Motor neuron (in vitro differentiated cells): ENCODE results near the gene DNMT3L. TPM values are rescaled to one million over a fixed set of nuclear protein-coding genes. Genes with fewer than 3 reads are reported as not detected.
"Not testable (repeated sequence)": the region's sequence is repeated elsewhere in the genome, so short reads cannot be mapped to it uniquely, and the experiment has no call there.

ENCODE experiments used
- ATAC-seq, 8 experiments: fragments of 200-7000 bp; cut with Tn5 transposase; replicated peaks in 6 of 8; 2 replicates each; pipeline ENCODE4 v1.8.0; 2021; ENCODE audit warnings: mild to moderate bottlenecking in 8 of 8, moderate library complexity in 8 of 8
- H3K27ac ChIP-seq, 2 donors: fragments of 250-450 bp; sonication (Bioruptor Pico); 2 replicates each; pipeline ENCODE4 v1.9.0; 2021; ENCODE audit warnings: antibody characterized with exemption in 2 of 2, mild to moderate bottlenecking in 2 of 2, moderate library complexity in 1 of 2
- H3K4me1 ChIP-seq, 2 donors: fragments of 250-450 bp; sonication (Bioruptor Pico); replicated peaks in 1 of 2; 2 replicates each; pipeline ENCODE4 v1.6.1; 2021; ENCODE audit warnings: antibody characterized with exemption in 2 of 2, mild to moderate bottlenecking in 2 of 2, moderate library complexity in 1 of 2
- H3K4me3 ChIP-seq, 5 donors: fragments of 250-450 bp; sonication (Bioruptor Pico); 2 replicates each; pipeline ENCODE4 v1.9.0; 2021; ENCODE audit warnings: antibody characterized with exemption in 5 of 5, mild to moderate bottlenecking in 5 of 5, moderate library complexity in 4 of 5
- WGBS, 10 experiments: fragments of 450-650 bp; shearing (Covaris generic); methylation state at CpG; one replicate each; pipeline ENCODE4 v1.0.0; 2022; 5-methylcytosine and 5-hydroxymethylcytosine counted together
- in situ Hi-C, 9 experiments: fragments of 400-800 bp; cut with MboI; loops; one replicate each; pipeline ENCODE4 v1.15.0; 2021; ENCODE audit warnings: low sequenced_read_pairs in 9 of 9, low pct_unique_long_range_greater_than_20kb in 2 of 9; ENCODE audit not compliant: unreplicated experiment in 9 of 9
- total RNA-seq, 8 experiments: library from RNA; unstranded; fragments of 300-600 nt; gene quantifications; 2 replicates each; pipeline versions ENCODE4 v1.2.3 to v1.2.4, GENCODE V29; 2022

The DNMT3L gene
- total RNA-seq, result 1 to 10 TPM in 1 of 8 experiments, under 1 TPM in 3, not detected in 4; 0.19 to 1.2 (median 0.26) TPM

DNA sequence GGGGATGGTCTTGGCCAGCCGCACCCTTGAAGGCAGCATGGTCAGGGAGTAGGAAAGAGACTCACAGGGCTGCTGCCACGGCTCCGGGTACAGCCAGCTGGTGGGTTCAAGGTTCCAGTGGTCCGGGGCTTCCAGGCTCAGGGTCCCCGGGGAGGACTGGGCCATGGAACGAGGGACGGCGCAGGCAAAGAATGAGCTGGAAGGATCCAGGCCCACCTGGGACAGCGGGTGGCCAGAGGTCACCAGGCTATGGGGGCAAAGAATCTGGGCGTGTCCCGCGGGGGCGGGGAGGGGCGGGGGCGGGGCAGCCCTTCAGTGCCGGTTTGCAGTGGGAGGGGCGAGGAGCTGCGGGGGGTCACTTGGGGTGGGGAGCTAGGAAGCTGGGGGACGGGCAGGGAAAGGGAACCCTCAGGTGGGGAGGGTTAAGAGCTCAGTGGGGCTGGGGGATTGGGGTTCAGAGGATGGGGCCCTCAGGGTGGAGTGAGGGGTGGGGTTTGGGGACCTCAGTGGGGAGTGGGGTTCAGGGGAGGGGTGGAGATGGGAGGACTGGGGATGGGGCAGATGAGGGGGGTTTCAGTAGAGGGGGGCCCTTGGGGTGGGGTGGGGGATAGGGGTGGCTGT, at the start of gene DNMT3L:
Gene DNMT3L (minus strand): TSS at position 223 of the 621 bp plus-strand sequence. CDS start 638 bp downstream, outside the sequence.
- no peak within 1 kb of the TSS for H3K27ac ChIP-seq
- in situ Hi-C loops, result no loop called here
- H3K4me1 ChIP-seq, result peaks cover 10% of the 10 kb centered on the region in 2 donors
- no peak within 1 kb of the TSS for H3K4me3 ChIP-seq
- ATAC-seq, result no peak
- no CpG with 5 or more reads among the region's 19 CpGs for WGBS, 10 experiments

DNA sequence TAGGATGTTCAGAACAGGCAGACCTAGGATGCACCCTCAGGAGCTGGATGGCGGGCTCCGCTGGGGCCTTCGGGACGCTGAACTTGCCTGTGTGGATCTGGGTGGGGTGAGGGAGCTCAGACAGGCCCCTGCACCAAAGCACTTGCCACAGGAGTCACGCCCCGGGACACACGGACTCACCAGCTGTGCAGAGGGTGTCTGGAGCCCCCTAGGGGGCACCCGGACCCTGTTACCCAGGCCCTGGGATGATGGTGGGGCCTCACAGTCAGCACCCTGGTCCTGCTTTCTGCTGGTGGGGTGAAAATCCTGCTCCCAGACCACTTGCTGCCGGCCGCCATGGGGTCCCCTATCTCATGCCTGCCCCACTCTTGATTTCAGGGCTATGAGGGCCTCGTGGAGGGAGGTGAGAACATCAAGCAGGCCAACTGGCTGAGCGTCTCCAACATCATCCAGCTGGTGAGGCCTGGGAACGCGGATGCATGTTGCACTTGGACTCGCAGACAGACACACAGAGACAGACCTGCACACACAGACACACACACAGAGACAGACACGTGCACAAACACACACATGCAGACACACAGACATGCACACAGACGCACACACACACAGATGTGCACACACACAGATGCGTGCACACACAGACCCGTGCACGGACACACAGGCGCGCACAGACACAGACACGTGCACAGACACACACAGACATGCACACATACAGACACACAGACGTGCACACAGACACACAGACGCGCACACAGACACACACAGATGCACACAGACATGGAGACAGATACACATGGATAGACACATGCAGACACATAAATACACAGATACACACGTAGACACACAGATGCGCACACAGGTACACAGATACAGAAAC, 49.2 kb upstream of the DNMT3L start:
- 60 to 100% (median 97%) methylated on average over 1 to 8 of the region's 28 CpGs; no CpG with 5 or more reads in 4 of the 10 experiments for WGBS, 10 experiments
- H3K4me3 ChIP-seq, result no peak overlapping the region
- ATAC-seq, result no peak
- H3K27ac ChIP-seq, result no peak overlapping the region
- H3K4me1 ChIP-seq, result peaks cover 9 to 26% of the 10 kb centered on the region in 2 donors
- in situ Hi-C loops, result no loop called here

DNA sequence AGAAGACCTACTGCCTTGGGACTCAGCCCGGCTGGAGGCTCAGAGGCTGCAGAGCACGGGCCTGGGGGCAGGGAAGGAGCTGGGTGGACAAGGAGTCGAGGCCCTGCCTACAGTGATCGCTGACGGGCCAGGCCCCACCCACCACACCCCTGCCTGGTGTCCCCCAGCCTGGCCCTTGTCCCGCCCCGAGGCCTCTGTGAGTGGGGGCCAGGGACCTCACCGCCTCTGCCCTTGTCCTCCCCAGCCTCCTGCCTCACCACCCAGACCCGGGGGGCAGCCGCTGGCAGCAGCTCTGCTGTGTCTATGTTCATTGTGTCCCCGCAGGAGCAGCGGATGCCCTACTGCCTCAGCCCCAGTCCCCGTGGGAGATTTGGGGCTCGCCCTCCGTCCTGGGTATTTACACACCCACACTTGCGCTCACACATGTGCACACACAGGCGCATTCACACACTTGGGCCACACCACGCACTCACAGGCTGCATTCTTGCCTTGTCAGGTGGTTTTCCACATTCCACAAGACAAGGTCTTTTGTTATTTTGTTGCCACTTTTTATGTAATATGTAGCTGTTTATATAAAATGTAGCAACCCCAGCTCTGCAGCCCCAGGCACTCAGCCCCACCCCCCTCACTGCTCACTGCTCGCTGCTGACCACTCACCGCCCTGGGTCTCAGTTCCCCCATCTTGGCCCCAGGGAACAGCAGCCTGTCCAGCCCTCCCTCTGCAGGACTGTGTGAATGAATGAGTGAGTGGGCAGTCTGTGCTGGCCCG, 45.4 kb upstream of the DNMT3L start:
- H3K4me1 ChIP-seq, result peaks cover 26 to 57% of the 10 kb centered on the region in 2 donors
- no peak overlapping the region for H3K4me3 ChIP-seq
- ATAC-seq, result peak; percentile 34 to 75 (median 66)
- WGBS, 10 experiments, result 20 to 64% methylated on average over 1 to 5 of the region's 21 CpGs; no CpG with 5 or more reads in 8 of the 10 experiments
- in situ Hi-C loops, result no loop called here
- peak overlapping the region in 1 of 2 donors; percentile 50 for H3K27ac ChIP-seq

- H3K4me1 ChIP-seq, result peaks cover 31 to 72% of the 10 kb centered on the region in 2 donors
- in situ Hi-C loops, result no loop called here
Observed at GRCh38 chr21:44305691-44306090, 44.0 kb upstream of the DNMT3L start.

DNA sequence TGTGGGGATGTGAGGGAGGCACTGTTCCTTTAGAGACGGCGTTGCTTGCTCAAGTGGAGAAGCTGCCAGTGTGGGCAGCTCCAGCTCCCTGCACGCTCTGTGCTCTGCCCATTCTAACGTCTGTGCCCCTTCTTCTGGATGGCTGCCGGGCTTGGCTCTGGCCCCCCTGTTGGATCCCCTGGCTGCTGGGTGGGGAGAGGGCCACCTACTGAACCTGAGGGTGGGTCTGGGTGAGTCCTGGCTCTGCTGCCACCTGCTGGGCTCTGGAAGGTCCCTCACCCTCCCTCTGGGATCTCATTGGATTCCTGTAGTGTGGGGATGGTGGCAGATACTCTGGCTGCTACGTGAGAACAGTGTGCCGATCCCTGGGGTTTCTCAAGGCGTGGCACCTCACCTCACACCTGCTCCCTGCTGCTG, 43.2 kb upstream of the DNMT3L start:
- H3K27ac ChIP-seq, result no peak overlapping the region
- H3K4me3 ChIP-seq, result no peak overlapping the region
- peak in 6 of 8 experiments; percentile 48 to 65 (median 54) for ATAC-seq
- 60 to 70% methylated on average over 1 to 2 of the region's 8 CpGs; no CpG with 5 or more reads in 8 of the 10 experiments for WGBS, 10 experiments
- H3K4me1 ChIP-seq, result peaks cover 31 to 72% of the 10 kb centered on the region in 2 donors
- in situ Hi-C loops, result no loop called here

More at GRCh38 chr21:44305691-44306090, 44.0 kb upstream of the DNMT3L start:
- no peak for ATAC-seq
- WGBS, 10 experiments, result 90 to 100% (median 100%) methylated on average over 1 to 2 of the region's 9 CpGs; no CpG with 5 or more reads in 6 of the 10 experiments
- Histone ChIP-seq H3K4me3 (no peak overlapping the region), H3K27ac (no peak overlapping the region)

GRCh38 chr21:44304011-44304616, 42.4 kb upstream of the DNMT3L start:
- 10 to 50% (median 20%) methylated on average over 1 to 7 of the region's 16 CpGs; no CpG with 5 or more reads in 4 of the 10 experiments for WGBS, 10 experiments

GRCh38 chr21:44303490-44303981, 41.8 kb upstream of the DNMT3L start:
- Histone ChIP-seq H3K4me1 (peaks cover 34 to 65% of the 10 kb centered on the region in 2 donors), H3K27ac (peak overlapping the region in 1 of 2 donors; percentile 56), H3K4me3 (no peak overlapping the region)
- whole genome bisulfite sequencing, 10 experiments, result 0 to 100% (median 46%) methylated on average over 1 to 5 of the region's 12 CpGs; no CpG with 5 or more reads in 1 of the 10 experiments
- ATAC-seq, result no peak
- in situ Hi-C loops, result no loop called here

More at GRCh38 chr21:44304011-44304616, 42.4 kb upstream of the DNMT3L start:
- H3K4me1 ChIP-seq, result peaks cover 33 to 71% of the 10 kb centered on the region in 2 donors
- in situ Hi-C loops, result no loop called here
- peak overlapping the region in 1 of 2 donors; percentile 56 for H3K27ac ChIP-seq
- no peak for ATAC-seq
- H3K4me3 ChIP-seq, result no peak overlapping the region

DNA sequence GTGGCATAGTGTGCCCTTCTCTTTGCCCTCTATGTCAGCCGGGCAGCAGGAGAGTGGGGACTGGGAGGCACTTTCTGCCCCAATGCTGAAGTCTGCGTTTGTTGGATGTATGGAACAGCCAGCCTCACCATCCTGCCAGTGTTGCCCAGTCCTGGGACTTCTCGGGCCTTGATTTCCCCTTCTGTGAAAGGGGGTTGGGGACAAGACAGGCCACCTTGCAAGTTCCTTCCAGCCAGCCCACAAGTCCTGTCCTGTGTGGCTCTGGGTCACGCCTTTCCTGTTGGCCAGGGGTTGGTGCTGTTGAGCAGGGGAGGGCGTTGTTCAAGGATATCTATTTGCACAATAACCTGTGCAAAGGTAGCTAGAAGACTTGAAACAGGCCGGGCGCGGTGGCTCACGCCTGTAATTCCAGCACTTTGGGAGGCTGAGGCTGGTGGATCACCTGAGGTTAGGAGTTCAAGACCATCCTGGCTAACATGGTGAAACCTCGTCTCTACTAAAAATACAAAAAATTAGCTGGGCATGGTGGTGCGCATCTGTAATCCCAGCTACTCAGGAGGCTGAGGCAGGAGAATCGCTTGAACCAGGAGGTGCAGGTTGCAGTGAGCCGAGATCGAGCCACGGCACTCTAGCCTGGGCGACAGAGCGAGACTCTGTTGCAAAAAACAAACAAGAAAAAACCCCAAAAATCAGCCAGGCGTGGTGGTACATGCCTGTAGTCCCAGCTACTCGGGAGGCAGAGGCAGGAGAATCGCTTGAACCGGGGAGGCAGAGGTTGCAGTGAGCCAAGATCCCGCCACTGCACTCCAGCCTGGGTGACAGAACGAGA, 41.1 kb upstream of the DNMT3L start:
- H3K4me3 ChIP-seq, in situ Hi-C loops, H3K27ac ChIP-seq, ATAC-seq: not testable (repeated sequence)
- H3K4me1 ChIP-seq, result peaks cover 34 to 64% of the 10 kb centered on the region in 2 donors
- WGBS, 10 experiments, result 80 to 96% (median 87%) methylated on average over 4 to 14 of the region's 23 CpGs; no CpG with 5 or more reads in 4 of the 10 experiments

GRCh38 chr21:44301961-44302406, 40.3 kb upstream of the DNMT3L start:
- ATAC-seq, result no peak
- H3K27ac ChIP-seq, result no peak overlapping the region
- 40 to 100% (median 100%) methylated on average over 1 of the region's 9 CpGs; no CpG with 5 or more reads in 7 of the 10 experiments for WGBS, 10 experiments
- peaks cover 30 to 59% of the 10 kb centered on the region in 2 donors for H3K4me1 ChIP-seq
- no peak overlapping the region for H3K4me3 ChIP-seq
- in situ Hi-C loops, result no loop called here

DNA sequence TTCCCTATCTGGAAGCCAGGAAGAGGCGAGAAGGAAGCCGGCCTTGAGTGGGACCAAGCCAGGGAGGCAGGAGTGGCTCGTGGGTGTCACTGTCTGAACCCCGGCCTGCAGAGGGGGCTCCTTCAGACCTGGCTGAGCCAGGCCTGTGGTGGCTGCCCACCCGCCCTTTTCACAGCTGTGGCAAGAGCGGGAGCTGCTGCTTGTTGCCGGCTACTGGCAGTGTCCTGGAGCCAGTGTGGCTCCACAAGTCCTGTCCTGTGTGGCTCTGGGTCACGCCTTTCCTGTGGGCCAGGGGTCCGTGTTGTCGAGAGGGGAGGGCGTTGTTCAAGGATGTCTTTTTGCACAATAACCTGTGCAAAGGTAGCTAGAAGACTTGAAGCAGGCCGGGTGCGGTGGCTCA, 39.4 kb upstream of the DNMT3L start:
- in situ Hi-C loops, result no loop called here
- H3K4me1 ChIP-seq, result peaks cover 25 to 51% of the 10 kb centered on the region in 2 donors
- no peak overlapping the region for H3K27ac ChIP-seq
- peak overlapping the region; percentile 52 to 96 (median 69) for H3K4me3 ChIP-seq
- 48 to 95% (median 64%) methylated on average over 2 to 4 of the region's 13 CpGs; no CpG with 5 or more reads in 6 of the 10 experiments for WGBS, 10 experiments
- ATAC-seq, result no peak

GRCh38 chr21:44300262-44300959, 38.7 kb upstream of the DNMT3L start:
- Histone ChIP-seq H3K27ac (peak overlapping the region; percentile 19 to 76), H3K4me3 (peak overlapping the region; percentile 52 to 96 (median 69)), H3K4me1 (peaks cover 25 to 46% of the 10 kb centered on the region in 2 donors)
- peak; percentile 13 to 61 (median 38) for ATAC-seq
- WGBS, 10 experiments, result 0 to 8% (median 0%) methylated on average over 2 to 8 of the region's 67 CpGs; no CpG with 5 or more reads in 7 of the 10 experiments
- in situ Hi-C loops, result no loop called here
